GM23338 (cell line): Measurements from ENCODE around the gene VSIG10. TPM values are rescaled to one million over a fixed set of nuclear protein-coding genes. Genes with fewer than 3 reads are reported as not detected.

Source experiments
- ATAC-seq: fragments of 200-7000 bp; cut with Tn5 transposase; 3 replicates; pipeline ENCODE4 v1.9.1; 2020
- DNase-seq: peaks from one replicate; pipeline ENCODE4 v3.0.0-alpha.2; 2015; ENCODE audit warnings: low spot score
- H2AFZ ChIP-seq: fragments of 200-600 bp; sonication (generic); 2 replicates; pipeline ENCODE4 v1.8.0; 2016; ENCODE audit warnings: antibody characterized with exemption, mild to moderate bottlenecking, moderate library complexity
- H3F3A ChIP-seq: fragments of 200-600 bp; sonication (generic); replicated peaks from 2 replicates; pipeline ENCODE4 v1.8.0; 2017; ENCODE audit warnings: antibody characterized with exemption, mixed run types, low read depth
- H3K27ac ChIP-seq: fragments of 200-600 bp; sonication (generic); 2 replicates; pipeline ENCODE4 v1.6.1; 2016; ENCODE audit warnings: low read depth
- H3K27me3 ChIP-seq: fragments of 200-600 bp; sonication (generic); 2 replicates; pipeline ENCODE4 v1.8.0; 2016; ENCODE audit warnings: mild to moderate bottlenecking, mixed run types, moderate library complexity; ENCODE audit not compliant: insufficient read depth
- H3K36me3 ChIP-seq: fragments of 200-600 bp; sonication (generic); 2 replicates; pipeline ENCODE4 v1.8.0; 2016; ENCODE audit warnings: mild to moderate bottlenecking; ENCODE audit not compliant: insufficient read depth
- H3K4me1 ChIP-seq: fragments of 200-600 bp; sonication (generic); 2 replicates; pipeline ENCODE4 v1.8.0; 2016; ENCODE audit warnings: mild to moderate bottlenecking, moderate library complexity; ENCODE audit not compliant: insufficient read depth
- H3K4me2 ChIP-seq: fragments of 200-600 bp; sonication (generic); 2 replicates; pipeline ENCODE4 v1.7.1; 2017; ENCODE audit warnings: mixed run types
- H3K4me3 ChIP-seq: fragments of 200-600 bp; sonication (generic); 2 replicates; pipeline ENCODE4 v1.6.1; 2016; ENCODE audit warnings: mixed run types
- H3K79me2 ChIP-seq: fragments of 200-600 bp; sonication (generic); replicated peaks from 2 replicates; pipeline ENCODE4 v1.8.0; 2017; ENCODE audit warnings: mild to moderate bottlenecking; ENCODE audit not compliant: insufficient read depth
- H3K9me2 ChIP-seq: fragments of 200-600 bp; sonication (generic); 2 replicates; pipeline ENCODE4 v1.8.0; 2017; ENCODE audit not compliant: insufficient read depth
- H4K20me1 ChIP-seq: fragments of 200-600 bp; sonication (generic); replicated peaks from 2 replicates; pipeline ENCODE4 v1.8.0; 2017; ENCODE audit warnings: mild to moderate bottlenecking; ENCODE audit not compliant: insufficient read depth
- H3K27ac Mint-ChIP-seq: 2 replicates; pipeline ENCODE4 v1.8.0; 2020; ENCODE audit warnings: inconsistent platforms, mild to moderate bottlenecking, moderate library complexity, mixed read lengths
- H3K27me3 Mint-ChIP-seq: 3 replicates; pipeline ENCODE4 v1.8.0; 2022; ENCODE audit warnings: low read depth, mild to moderate bottlenecking, moderate library complexity, mixed read lengths, inconsistent platforms; ENCODE audit not compliant: insufficient read depth, poor library complexity
- H3K36me3 Mint-ChIP-seq: 3 replicates; pipeline ENCODE4 v1.8.0; 2021; ENCODE audit warnings: low read depth, mild to moderate bottlenecking, inconsistent platforms, moderate library complexity, mixed read lengths
- H3K4me1 Mint-ChIP-seq: 3 replicates; pipeline ENCODE4 v1.8.0; 2020; ENCODE audit warnings: mild to moderate bottlenecking, inconsistent platforms, mixed read lengths
- H3K4me3 Mint-ChIP-seq: 3 replicates; pipeline ENCODE4 v1.8.0; 2021; ENCODE audit warnings: moderate library complexity, mild to moderate bottlenecking, inconsistent platforms, mixed read lengths
- H3K9me3 Mint-ChIP-seq: 3 replicates; pipeline ENCODE4 v1.8.0; 2020; ENCODE audit warnings: moderate library complexity, mild to moderate bottlenecking, inconsistent platforms, mixed read lengths
- CREB1 ChIP-seq: fragments of 250-450 bp; sonication (Bioruptor Pico); IDR thresholded peaks from 2 replicates; pipeline ENCODE4 v1.5.0; 2020; ENCODE audit warnings: low read depth, mild to moderate bottlenecking, moderate library complexity
- CTCF ChIP-seq, 2 experiments: fragments of 200-600 bp in 1 of 2; sonication (generic) in 1 of 2; conservative IDR thresholded peaks; 2 replicates each; pipeline versions ENCODE4 v1.5.1 to v1.6.1; 2016 to 2017; ENCODE audit warnings: antibody characterized with exemption in 2 of 2, low read depth in 2 of 2, mild to moderate bottlenecking in 2 of 2, moderate library complexity in 1 of 2
- ETS1 ChIP-seq: IDR thresholded peaks from 2 replicates; pipeline ENCODE4 v1.6.1; 2016; ENCODE audit warnings: antibody characterized with exemption
- JUNB ChIP-seq: IDR thresholded peaks from one replicate; pipeline ENCODE4 v1.6.1; 2016; ENCODE audit warnings: antibody characterized with exemption; ENCODE audit not compliant: unreplicated experiment
- NANOG ChIP-seq: IDR thresholded peaks from 2 replicates; pipeline ENCODE4 v1.6.1; 2016; ENCODE audit warnings: antibody characterized with exemption, borderline replicate concordance
- POLR2AphosphoS5 ChIP-seq: IDR thresholded peaks from 2 replicates; pipeline ENCODE4 v1.6.1; 2016; ENCODE audit warnings: antibody characterized with exemption, low read depth
- REST ChIP-seq: IDR thresholded peaks from one replicate; pipeline ENCODE4 v1.6.1; 2018; ENCODE audit warnings: antibody characterized with exemption; ENCODE audit not compliant: unreplicated experiment
- STAT1 ChIP-seq: IDR thresholded peaks from one replicate; pipeline ENCODE4 v1.6.1; 2016; ENCODE audit warnings: antibody characterized with exemption; ENCODE audit not compliant: unreplicated experiment
- ZNF331 ChIP-seq: fragments of 250-450 bp; sonication (Bioruptor Pico); IDR thresholded peaks from 2 replicates; pipeline ENCODE4 v1.5.0; 2020; ENCODE audit warnings: low read depth, mild to moderate bottlenecking, moderate library complexity
- polyA plus RNA-seq: library from polyadenylated mRNA; unstranded; fragments of >200 nt; fragmentation: Nextera tagmentation; extraction: Ambion mirVana; gene quantifications from 2 replicates; pipeline ENCODE4 v1.2.1, GENCODE V29; 2016
- total RNA-seq: library from RNA; depleted of rRNA; stranded (reverse); fragments of >200 nt; shearing (Covaris generic); gene quantifications from 2 replicates; pipeline ENCODE4 v1.2.3, GENCODE V29; 2014

The VSIG10 gene
- total and polyA plus RNA-seq, 2 experiments from 2014 or later: 52.1 to 98.5 TPM

- Histone ChIP-seq H3F3A (peaks cover 17% of the 10 kb centered on the region), H3K27me3 (no peaks in the 10 kb centered on the region), H4K20me1 (no peaks in the 10 kb centered on the region), H3K4me2 (peak overlapping the region; percentile 69), H3K4me3 (peak overlapping the region; percentile 21; the same call in 1 of the 2 replicates), H3K27ac (peak overlapping the region; percentile 99), H2AFZ (no peak overlapping the region), H3K4me1 (peaks cover 12% of the 10 kb centered on the region), H3K79me2 (no peaks in the 10 kb centered on the region), H3K9me2 (no peaks in the 10 kb centered on the region), H3K36me3 (no peaks in the 10 kb centered on the region)
- peaks cover 18% of the 10 kb centered on the region for H3K36me3 Mint-ChIP-seq
- peaks cover 18% of the 10 kb centered on the region for H3K27me3 Mint-ChIP-seq
- DNase-seq: peak; percentile 95
- ATAC-seq: peak; percentile 83
- peak overlapping the region; percentile 53 for H3K4me3 Mint-ChIP-seq
- peak overlapping the region; percentile 99 for H3K27ac Mint-ChIP-seq
- TF ChIP-seq POLR2AphosphoS5 (no peak), NANOG (peak; percentile 92), CTCF (conservative IDR thresholded peaks at IDR 0.05; ENCODE audit: low read depth in 2 of 2) (peak; percentile 39 to 74), ZNF331 (no peak), ETS1 (peak; percentile 57; the same call in 1 of the 2 replicates)
- peaks cover 3% of the 10 kb centered on the region; the same call in 2 of the 3 replicates for H3K9me3 Mint-ChIP-seq
- H3K4me1 Mint-ChIP-seq: peaks cover 30% of the 10 kb centered on the region
Observed at GRCh38 chr12:118120579-118121363, 17.0 kb upstream of the VSIG10 start.

GRCh38 chr12:118119449-118119879 lies 15.7 kb upstream of the VSIG10 start:
- H3K4me3 Mint-ChIP-seq: peak overlapping the region; percentile 52
- peak overlapping the region; percentile 99 for H3K27ac Mint-ChIP-seq
- H3K27ac ChIP-seq: peak overlapping the region; percentile 96
- peaks cover 17% of the 10 kb centered on the region for H3F3A ChIP-seq
- peaks cover 30% of the 10 kb centered on the region for H3K4me1 Mint-ChIP-seq
- H3K4me1 ChIP-seq: peaks cover 12% of the 10 kb centered on the region
- H3K4me2 ChIP-seq: peak overlapping the region; percentile 2
- TF ChIP-seq CTCF (conservative IDR thresholded peaks at IDR 0.05; ENCODE audit: low read depth in 2 of 2): peak; percentile 68 to 69
- no peak for TF ChIP-seq POLR2AphosphoS5
- TF ChIP-seq REST: no peak
- TF ChIP-seq STAT1: no peak
- no peak for TF ChIP-seq ZNF331
- no peak for TF ChIP-seq CREB1 (CRISPR knock-in tag)
- TF ChIP-seq JUNB: no peak
- no peak for TF ChIP-seq NANOG
- H3K79me2 ChIP-seq: no peaks in the 10 kb centered on the region
- peaks cover 18% of the 10 kb centered on the region for H3K27me3 Mint-ChIP-seq
- 0 out of 2 replicates have a peak, but pooled peaks cover 5% of the 10 kb centered on the region for H3K36me3 ChIP-seq
- H3K36me3 Mint-ChIP-seq: peaks cover 26% of the 10 kb centered on the region
- H4K20me1 ChIP-seq: no peaks in the 10 kb centered on the region
- H2AFZ ChIP-seq: no peak overlapping the region
- peak overlapping the region; percentile 26 for H3K4me3 ChIP-seq
- peaks cover 13% of the 10 kb centered on the region for H3K9me3 Mint-ChIP-seq
- peak; percentile 77 for DNase-seq
- H3K9me2 ChIP-seq: no peaks in the 10 kb centered on the region
- H3K27me3 ChIP-seq: no peaks in the 10 kb centered on the region
- peak; percentile 74 for ATAC-seq
